ENCODE results near the gene DENND2D.
A peak's percentile ranks its signal among the peaks of the same experiment; 100 is the strongest.

DENND2D gene

GRCh38 chr1:111195002-111195684 is 5.3 kb downstream of the DENND2D start:
- H3K36me3 Mint-ChIP-seq (ENCODE audit: insufficient read depth) = peaks cover 91% of the 10 kb centered on the region
- H3K4me3 Mint-ChIP-seq = peak overlapping the region; percentile 99
- DNase-seq (ENCODE audit: low spot score in 2 of 2) (no peak), ATAC-seq (replicated peaks; ENCODE audit: extremely low read depth, poor library complexity, severe bottlenecking) (no peak)
- peaks cover 82% of the 10 kb centered on the region for H3K4me1 Mint-ChIP-seq
- H3K27ac Mint-ChIP-seq (ENCODE audit: low read depth) = peak overlapping the region; percentile 91
- no peaks in the 10 kb centered on the region for H3K27me3 Mint-ChIP-seq
- no peaks in the 10 kb centered on the region for H3K9me3 Mint-ChIP-seq

- Mint-ChIP-seq H3K4me3 (peak overlapping the region; percentile 99), H3K4me1 (peaks cover 91% of the 10 kb centered on the region), H3K27me3 (no peaks in the 10 kb centered on the region), H3K27ac (ENCODE audit: low read depth) (peak overlapping the region; percentile 92), H3K36me3 (ENCODE audit: insufficient read depth) (peaks cover 92% of the 10 kb centered on the region), H3K9me3 (no peaks in the 10 kb centered on the region)
- no peak for DNase-seq (ENCODE audit: low spot score in 2 of 2)
- no peak for ATAC-seq (replicated peaks; ENCODE audit: extremely low read depth, poor library complexity, severe bottlenecking)
These were observed 6.5 kb downstream of the DENND2D start for GRCh38 chr1:111193712-111194480.

DNA sequence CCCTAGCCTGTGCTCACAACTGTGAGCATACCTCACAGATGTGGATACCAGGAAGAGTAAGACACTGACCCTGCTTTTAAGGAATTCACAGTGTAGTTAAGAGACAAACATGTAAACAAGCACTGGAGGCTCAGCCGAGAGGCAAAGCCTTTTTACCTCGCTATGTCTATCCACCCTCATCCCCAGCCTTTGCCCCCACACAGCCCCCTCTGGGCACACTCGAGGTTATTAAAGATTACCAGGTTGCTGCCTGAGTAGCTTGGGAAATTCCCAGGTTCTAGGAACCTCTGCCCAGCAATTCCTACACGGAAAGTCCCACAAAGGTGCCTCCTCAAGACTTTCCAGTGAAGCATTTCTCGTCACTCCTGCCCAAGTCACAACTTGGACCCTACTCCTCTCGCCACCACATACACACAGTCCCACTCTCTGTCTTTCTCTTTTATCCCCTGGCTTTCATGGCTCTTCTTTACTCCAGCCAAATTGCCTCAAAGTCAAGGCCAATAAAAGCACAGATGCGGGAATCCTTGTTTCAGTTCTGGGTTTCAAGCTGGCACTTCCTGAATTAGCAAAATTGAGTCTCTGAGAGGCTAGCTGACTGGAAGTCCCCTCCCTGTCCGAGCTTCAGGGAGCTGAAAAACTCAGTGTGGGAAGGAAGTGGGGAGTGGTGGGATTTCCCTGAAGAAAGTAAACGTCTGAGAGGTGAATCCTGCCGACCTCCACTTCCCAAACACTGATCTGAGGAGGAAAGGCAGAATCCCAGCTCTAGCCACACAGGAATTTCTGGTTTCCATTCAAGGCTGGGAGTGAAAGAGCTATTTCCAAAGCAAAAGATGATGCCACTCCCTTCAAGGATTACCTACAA is 7.6 kb downstream of the DENND2D start:
- no peak for ATAC-seq (replicated peaks; ENCODE audit: extremely low read depth, poor library complexity, severe bottlenecking)
- Mint-ChIP-seq H3K36me3 (ENCODE audit: insufficient read depth) (peaks cover 97% of the 10 kb centered on the region), H3K9me3 (no peaks in the 10 kb centered on the region), H3K4me1 (peaks cover 99% of the 10 kb centered on the region), H3K27ac (ENCODE audit: low read depth) (peak overlapping the region; percentile 92), H3K4me3 (peak overlapping the region; percentile 99), H3K27me3 (no peaks in the 10 kb centered on the region)
- DNase-seq (ENCODE audit: low spot score in 2 of 2) = no peak

GRCh38 chr1:111192074-111192473 is 8.4 kb downstream of the DENND2D start:
- Mint-ChIP-seq H3K4me3 (peak overlapping the region; percentile 99), H3K27me3 (no peaks in the 10 kb centered on the region), H3K4me1 (peaks cover 93% of the 10 kb centered on the region), H3K36me3 (ENCODE audit: insufficient read depth) (peaks cover 97% of the 10 kb centered on the region), H3K27ac (ENCODE audit: low read depth) (peak overlapping the region; percentile 92), H3K9me3 (no peaks in the 10 kb centered on the region)
- ATAC-seq (replicated peaks; ENCODE audit: extremely low read depth, poor library complexity, severe bottlenecking) (no peak), DNase-seq (ENCODE audit: low spot score in 2 of 2) (no peak)

- peak overlapping the region; percentile 99 for H3K4me3 Mint-ChIP-seq
- DNase-seq (ENCODE audit: low spot score in 2 of 2) (no peak), ATAC-seq (replicated peaks; ENCODE audit: extremely low read depth, poor library complexity, severe bottlenecking) (no peak)
- peak overlapping the region; percentile 92 for H3K27ac Mint-ChIP-seq (ENCODE audit: low read depth)
- peaks cover 97% of the 10 kb centered on the region for H3K36me3 Mint-ChIP-seq (ENCODE audit: insufficient read depth)
- peaks cover 93% of the 10 kb centered on the region for H3K4me1 Mint-ChIP-seq
- no peaks in the 10 kb centered on the region for H3K9me3 Mint-ChIP-seq
- no peaks in the 10 kb centered on the region for H3K27me3 Mint-ChIP-seq
These were observed 8.9 kb downstream of the DENND2D start for GRCh38 chr1:111191496-111191895.

GRCh38 chr1:111190931-111191451 is 9.5 kb downstream of the DENND2D start:
- H3K4me1 Mint-ChIP-seq = peaks cover 93% of the 10 kb centered on the region
- no peak overlapping the region for H3K4me3 Mint-ChIP-seq
- H3K36me3 Mint-ChIP-seq (ENCODE audit: insufficient read depth) = peaks cover 96% of the 10 kb centered on the region
- H3K27ac Mint-ChIP-seq (ENCODE audit: low read depth) = peak overlapping the region; percentile 92
- no peaks in the 10 kb centered on the region for H3K27me3 Mint-ChIP-seq
- no peak for DNase-seq (ENCODE audit: low spot score in 2 of 2)
- ATAC-seq (replicated peaks; ENCODE audit: extremely low read depth, poor library complexity, severe bottlenecking) = no peak
- H3K9me3 Mint-ChIP-seq = no peaks in the 10 kb centered on the region

GRCh38 chr1:111184663-111185062 is 15.8 kb downstream of the DENND2D start:
- no peaks in the 10 kb centered on the region for H3K9me3 Mint-ChIP-seq
- DNase-seq (ENCODE audit: low spot score in 2 of 2) = no peak
- H3K27me3 Mint-ChIP-seq = no peaks in the 10 kb centered on the region
- ATAC-seq (replicated peaks; ENCODE audit: extremely low read depth, poor library complexity, severe bottlenecking) = no peak
- H3K4me1 Mint-ChIP-seq = peaks cover 79% of the 10 kb centered on the region
- peaks cover 59% of the 10 kb centered on the region for H3K36me3 Mint-ChIP-seq (ENCODE audit: insufficient read depth)
- no peak overlapping the region for H3K27ac Mint-ChIP-seq (ENCODE audit: low read depth)
- H3K4me3 Mint-ChIP-seq = no peak overlapping the region

DNA sequence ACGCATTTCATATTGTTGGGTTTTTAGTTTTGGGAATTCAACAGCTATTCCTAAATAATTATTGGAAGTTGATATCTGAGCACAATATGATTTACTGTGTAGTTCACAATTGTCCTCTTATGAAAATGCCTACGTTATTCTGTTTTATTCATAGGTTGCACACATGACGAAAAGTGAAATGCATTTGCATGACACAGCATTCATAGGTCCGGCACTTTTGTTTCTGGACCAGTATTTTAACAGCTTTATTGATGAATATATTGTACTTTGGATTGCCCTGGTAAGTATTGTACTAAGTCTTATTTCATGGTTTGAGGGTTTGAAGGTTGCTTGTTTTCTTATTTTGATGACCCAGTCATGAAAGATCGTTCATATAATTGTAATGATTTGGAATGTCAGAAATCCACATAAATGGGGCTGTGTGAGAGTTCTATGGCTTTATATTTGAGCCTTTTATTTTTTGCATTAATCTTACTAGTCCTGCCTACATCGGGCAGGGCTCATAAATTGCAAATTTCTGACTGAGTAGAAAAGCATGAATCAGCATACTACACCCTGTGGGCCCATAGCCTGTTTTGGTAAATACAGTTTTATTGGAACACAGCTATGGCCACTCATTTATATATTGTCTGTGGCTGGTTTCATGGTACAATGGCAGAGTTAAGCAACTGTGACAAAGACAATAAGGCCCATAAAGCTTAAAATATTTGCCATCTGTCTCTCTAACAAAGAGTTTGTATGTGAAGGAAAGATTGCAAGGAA is 17.0 kb downstream of the DENND2D start:
- H3K36me3 Mint-ChIP-seq (ENCODE audit: insufficient read depth) = peaks cover 48% of the 10 kb centered on the region
- H3K27ac Mint-ChIP-seq (ENCODE audit: low read depth) = peak overlapping the region; percentile 69
- no peak for DNase-seq (ENCODE audit: low spot score in 2 of 2)
- H3K27me3 Mint-ChIP-seq = no peaks in the 10 kb centered on the region
- H3K4me1 Mint-ChIP-seq = peaks cover 67% of the 10 kb centered on the region
- no peaks in the 10 kb centered on the region for H3K9me3 Mint-ChIP-seq
- H3K4me3 Mint-ChIP-seq = no peak overlapping the region
- no peak for ATAC-seq (replicated peaks; ENCODE audit: extremely low read depth, poor library complexity, severe bottlenecking)

DNA sequence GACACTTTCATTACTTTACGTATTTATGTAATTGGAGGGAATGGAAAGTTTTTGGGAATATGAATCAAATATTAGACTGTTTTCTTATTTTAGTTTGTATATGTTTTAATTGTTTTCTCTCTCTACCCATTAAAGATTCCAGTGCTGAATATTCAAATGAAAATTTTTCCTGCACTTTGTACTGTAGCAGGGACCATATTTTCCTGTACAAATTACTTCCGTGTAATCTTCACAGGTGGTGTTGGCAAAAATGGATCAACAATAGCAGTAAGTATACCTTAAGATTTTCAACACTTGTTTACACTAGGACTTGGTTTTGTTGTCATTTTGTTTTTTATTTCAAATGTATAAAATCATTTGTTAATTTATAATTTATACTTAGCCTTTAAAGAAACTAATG is 18.4 kb downstream of the DENND2D start:
- H3K27ac Mint-ChIP-seq (ENCODE audit: low read depth) = peak overlapping the region; percentile 69
- H3K36me3 Mint-ChIP-seq (ENCODE audit: insufficient read depth) = peaks cover 38% of the 10 kb centered on the region

GRCh38 chr1:111179968-111180533 is 20.4 kb downstream of the DENND2D start:
- Mint-ChIP-seq H3K4me1 (peaks cover 51% of the 10 kb centered on the region), H3K9me3 (no peaks in the 10 kb centered on the region), H3K4me3 (no peak overlapping the region), H3K27ac (ENCODE audit: low read depth) (peak overlapping the region; percentile 34), H3K36me3 (ENCODE audit: insufficient read depth) (peaks cover 31% of the 10 kb centered on the region), H3K27me3 (no peaks in the 10 kb centered on the region)
- ATAC-seq (replicated peaks; ENCODE audit: extremely low read depth, poor library complexity, severe bottlenecking) (no peak), DNase-seq (ENCODE audit: low spot score in 2 of 2) (no peak)

More for the DNA sequence above, 18.4 kb downstream of the DENND2D start:
- Mint-ChIP-seq H3K4me1 (peaks cover 60% of the 10 kb centered on the region), H3K27me3 (no peaks in the 10 kb centered on the region), H3K9me3 (no peaks in the 10 kb centered on the region), H3K4me3 (no peak overlapping the region)
- ATAC-seq (replicated peaks; ENCODE audit: extremely low read depth, poor library complexity, severe bottlenecking) = no peak
- no peak for DNase-seq (ENCODE audit: low spot score in 2 of 2)

- DNase-seq (ENCODE audit: low spot score in 2 of 2) (no peak), ATAC-seq (replicated peaks; ENCODE audit: extremely low read depth, poor library complexity, severe bottlenecking) (no peak)
- peaks cover 28% of the 10 kb centered on the region for H3K36me3 Mint-ChIP-seq (ENCODE audit: insufficient read depth)
- no peaks in the 10 kb centered on the region for H3K9me3 Mint-ChIP-seq
- H3K4me1 Mint-ChIP-seq = peaks cover 35% of the 10 kb centered on the region
- no peak overlapping the region for H3K27ac Mint-ChIP-seq (ENCODE audit: low read depth)
- no peak overlapping the region for H3K4me3 Mint-ChIP-seq
- no peaks in the 10 kb centered on the region for H3K27me3 Mint-ChIP-seq
These were observed 23.8 kb downstream of the DENND2D start for GRCh38 chr1:111176678-111177077.
